A673 (cell line): ENCODE measurements around the gene B3GALT6. TPM values are rescaled to one million over a fixed set of nuclear protein-coding genes. Genes with fewer than 3 reads are reported as not detected.

Source experiments
- BruUV-seq: library from RNA; stranded (reverse); fragments of 400-500 nt; replicated peaks from 2 replicates; lab custom pipeline; 2021; lab: Mats Ljungman, UMichigan
- CTCF ChIA-PET: fragments of 300-600 bp; sonication (Branson Sonifier 250); formaldehyde crosslinking; loops from one replicate; lab custom pipeline; 2022; ENCODE audit warnings: antibody characterized with exemption; lab: Charles Lee
- POLR2A ChIA-PET: fragments of 300-600 bp; sonication (Branson Sonifier 250); formaldehyde crosslinking; loops from one replicate; lab custom pipeline; 2022; ENCODE audit warnings: antibody characterized with exemption; ENCODE audit not compliant: low non-redundant PET; lab: Charles Lee
- DNase-seq: peaks from one replicate; pipeline ENCODE4 v3.0.0-alpha.2; 2015; ENCODE audit warnings: low spot score
- H3K27ac ChIP-seq: fragments of 200-600 bp; sonication (generic); 2 replicates; pipeline ENCODE4 v1.5.1; 2016; ENCODE audit warnings: mixed run types, low read depth, mild to moderate bottlenecking, mixed read lengths, antibody characterized with exemption, low read length; ENCODE audit not compliant: poor library complexity, severe bottlenecking
- H3K27me3 ChIP-seq: fragments of 200-600 bp; sonication (generic); replicated peaks from 2 replicates; pipeline ENCODE4 v1.6.1; 2017; ENCODE audit warnings: mixed run types, low read depth, mild to moderate bottlenecking, mixed read lengths, antibody characterized with exemption, low read length; ENCODE audit not compliant: insufficient read depth, poor library complexity
- H3K36me3 ChIP-seq: fragments of 200-600 bp; sonication (generic); 2 replicates; pipeline ENCODE4 v1.6.1; 2016; ENCODE audit warnings: mixed run types, mild to moderate bottlenecking, mixed read lengths, antibody characterized with exemption, low read length; ENCODE audit not compliant: insufficient read depth, poor library complexity, severe bottlenecking
- H3K4me1 ChIP-seq: fragments of 200-600 bp; sonication (generic); 2 replicates; pipeline ENCODE4 v1.6.1; 2017; ENCODE audit warnings: mixed run types, mild to moderate bottlenecking, mixed read lengths, antibody characterized with exemption, low read length; ENCODE audit not compliant: insufficient read depth, poor library complexity, severe bottlenecking
- H3K4me3 ChIP-seq: fragments of 200-600 bp; sonication (generic); 2 replicates; pipeline ENCODE4 v1.5.1; 2016; ENCODE audit warnings: low read depth, mixed run types, mild to moderate bottlenecking, mixed read lengths, low read length; ENCODE audit not compliant: poor library complexity, severe bottlenecking
- H3K9me3 ChIP-seq: fragments of 200-600 bp; sonication (generic); 2 replicates; pipeline ENCODE4 v1.6.1; 2016; ENCODE audit warnings: mixed run types, low read depth, mild to moderate bottlenecking, mixed read lengths, antibody characterized with exemption, low read length; ENCODE audit not compliant: poor library complexity, severe bottlenecking
- CTCF ChIP-seq: fragments of 300-800, 200-600 bp; sonication (generic); conservative IDR thresholded peaks from 2 replicates; pipeline ENCODE4 v1.5.1; 2017; ENCODE audit warnings: low read depth, mild to moderate bottlenecking, antibody characterized with exemption, low read length, moderate library complexity, mixed read lengths
- EZH2 ChIP-seq: fragments of 200-600 bp; sonication (generic); IDR thresholded peaks from 2 replicates; pipeline ENCODE4 v1.6.1; 2017; ENCODE audit warnings: borderline replicate concordance, low read depth, mild to moderate bottlenecking, mixed read lengths, antibody characterized with exemption, low read length; ENCODE audit not compliant: poor library complexity, severe bottlenecking
- intact Hi-C: fragments of 100-400 bp; cut with micrococcal nuclease; formaldehyde crosslinking; loops from one replicate; pipeline ENCODE4 v1.10.0; 2022; ENCODE audit not compliant: unreplicated experiment
- total RNA-seq: library from RNA; stranded (reverse); gene quantifications from 2 replicates; pipeline ENCODE4 v1.2.3, GENCODE V29; 2021

The B3GALT6 gene
- total RNA-seq, 1 experiment from 2014 or later: 41.8 TPM

- H3K36me3 ChIP-seq: no peaks in the 10 kb centered on the region
- intact Hi-C loops: no loop called here
- CTCF ChIA-PET: no interaction called here
- TF ChIP-seq EZH2: no peak
- TF ChIP-seq CTCF: no peak
- no TSS peak for BruUV-seq
- H3K27ac ChIP-seq: no peak overlapping the region
- H3K9me3 ChIP-seq: no peaks in the 10 kb centered on the region
- H3K4me1 ChIP-seq: no peaks in the 10 kb centered on the region
- no peaks in the 10 kb centered on the region for H3K27me3 ChIP-seq
- no peak for DNase-seq
- H3K4me3 ChIP-seq: no peak overlapping the region
- POLR2A ChIA-PET: no interaction called here
Observed at GRCh38 chr1:1183833-1184775, 47.9 kb upstream of the B3GALT6 start.

- no peaks in the 10 kb centered on the region for H3K27me3 ChIP-seq
- POLR2A ChIA-PET: no interaction called here
- no peaks in the 10 kb centered on the region for H3K4me1 ChIP-seq
- CTCF ChIA-PET: no interaction called here
- no peak overlapping the region for H3K27ac ChIP-seq
- H3K36me3 ChIP-seq: no peaks in the 10 kb centered on the region
- intact Hi-C loops: no loop called here
- no peak for DNase-seq
- no peaks in the 10 kb centered on the region for H3K9me3 ChIP-seq
- TF ChIP-seq CTCF (no peak), EZH2 (no peak)
- no TSS peak for BruUV-seq
- no peak overlapping the region for H3K4me3 ChIP-seq
Observed at GRCh38 chr1:1185101-1185765, 46.8 kb upstream of the B3GALT6 start.

GRCh38 chr1:1187938-1188337 is 44.1 kb upstream of the B3GALT6 start:
- Histone ChIP-seq H3K27me3 (no peaks in the 10 kb centered on the region), H3K36me3 (no peaks in the 10 kb centered on the region), H3K4me1 (no peaks in the 10 kb centered on the region), H3K27ac (no peak overlapping the region), H3K9me3 (no peaks in the 10 kb centered on the region), H3K4me3 (no peak overlapping the region)
- DNase-seq: no peak
- no TSS peak for BruUV-seq
- CTCF ChIA-PET: interaction anchor here (0.7 kb wide), 1 partner anchor 128 kb away, joined by 3 read pairs; no protein-coding TSS in a partner anchor
- POLR2A ChIA-PET: no interaction called here
- TF ChIP-seq EZH2 (no peak), CTCF (no peak)
- intact Hi-C loops: no loop called here
